ENCODE results near the gene GAS6. TPM values are rescaled to one million over a fixed set of nuclear protein-coding genes. Genes with fewer than 3 reads are reported as not detected.

The GAS6 gene
- total RNA-seq, 4 donors from 2014 or later, result 317 to 697 (median 547) TPM

- 71 to 74% methylated on average over 4 of the region's 4 CpGs for WGBS, 2 donors
- TF ChIP-seq EP300 (IDR thresholded peaks at IDR 0.05), result no peak
- no peak for TF ChIP-seq POLR2A (IDR thresholded peaks at IDR 0.05)
- no peak for TF ChIP-seq CTCF (IDR thresholded peaks at IDR 0.05)
- H3K27ac ChIP-seq, result no peak overlapping the region
Measured at GRCh38 chr13:113771709-113772331, 92.1 kb downstream of the GAS6 start.

GRCh38 chr13:113770937-113771336 lies 92.9 kb downstream of the GAS6 start:
- DNase-seq (ENCODE audit: low spot score in 2 of 2), result no peak
- H3K4me1 ChIP-seq, result no peaks in the 10 kb centered on the region
- H3K4me3 ChIP-seq, result no peak overlapping the region
- no peak overlapping the region for H3K27ac ChIP-seq
- H3K9me3 ChIP-seq, result no peaks in the 10 kb centered on the region
- H3K27me3 ChIP-seq, result peaks cover 0 to 12% of the 10 kb centered on the region in 2 donors
- H3K36me3 ChIP-seq, result peaks cover 0 to 24% (median 0%) of the 10 kb centered on the region in 3 donors
- 90 to 93% methylated on average over 5 of the region's 5 CpGs for WGBS, 2 donors
- no peak for TF ChIP-seq POLR2A (IDR thresholded peaks at IDR 0.05)
- no peak for TF ChIP-seq CTCF (IDR thresholded peaks at IDR 0.05)
- TF ChIP-seq EP300 (IDR thresholded peaks at IDR 0.05), result no peak

More at GRCh38 chr13:113771709-113772331, 92.1 kb downstream of the GAS6 start:
- no peaks in the 10 kb centered on the region for H3K9me3 ChIP-seq
- H3K27me3 ChIP-seq, result peaks cover 0 to 20% of the 10 kb centered on the region in 2 donors
- DNase-seq (ENCODE audit: low spot score in 2 of 2), result no peak
- no peak overlapping the region for H3K4me3 ChIP-seq
- H3K36me3 ChIP-seq, result peaks cover 0 to 24% (median 0%) of the 10 kb centered on the region in 3 donors
- no peaks in the 10 kb centered on the region for H3K4me1 ChIP-seq

Other genes starting within 250 kb of the GAS6 start
- gene ATP4B, start 205.9 kb downstream of the GAS6 start, total RNA-seq, result not detected
- gene GRK1, start 196.9 kb downstream of the GAS6 start, total RNA-seq, result not detected
- gene TMEM255B, start 104.8 kb downstream of the GAS6 start, total RNA-seq, result 10 to 100 TPM in 2 of 4 donors, 1 to 10 TPM in 2; 3.3 to 21.6 (median 10.9) TPM
- 10 to 100 TPM in 1 of 4 donors, 1 to 10 TPM in 3; 3.3 to 17.7 (median 4.1) TPM for gene C13orf46, start 110.0 kb upstream of the GAS6 start, total RNA-seq